ENCODE measurements around the gene ATP6V1A.

Gene ATP6V1A

DNA sequence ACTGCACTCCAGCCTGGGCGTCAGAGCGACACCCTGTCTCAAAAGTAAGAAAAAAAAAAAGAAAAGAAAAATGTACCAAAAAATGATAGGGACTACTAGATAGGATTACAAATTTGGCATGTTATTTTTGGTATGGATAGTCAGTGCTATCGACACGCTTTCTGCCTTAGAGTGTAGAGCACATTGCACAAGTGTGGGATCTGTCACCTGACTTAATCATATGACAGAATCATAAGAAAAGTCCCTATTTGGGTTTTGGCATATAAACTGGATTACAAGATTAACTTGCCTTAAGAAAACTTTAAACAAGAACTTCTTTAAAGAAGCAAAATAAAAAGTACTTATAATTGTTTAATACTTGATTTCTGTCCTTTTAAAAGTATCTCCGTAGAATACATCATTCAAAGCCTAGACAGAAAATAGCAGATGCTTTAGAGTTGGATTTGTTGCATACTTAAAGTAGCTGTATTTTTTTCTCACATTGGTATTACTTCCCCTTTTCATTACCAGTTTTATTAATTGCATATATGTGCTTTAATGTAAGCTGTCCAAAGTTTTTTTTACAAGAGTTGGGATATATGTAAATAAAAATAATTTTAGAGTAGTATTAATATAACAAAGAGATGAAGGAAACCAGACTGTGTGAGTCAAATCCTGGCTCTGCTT is 7.8 kb downstream of the ATP6V1A start:
- peaks cover 15 to 25% (median 22%) of the 10 kb centered on the region in 11 experiments for H3K9me3 ChIP-seq (replicated peaks in 1 of 11)
- peaks cover 0 to 50% (median 15%) of the 10 kb centered on the region in 11 experiments; a peak in 10 of 22 replicates for H3K36me3 ChIP-seq
- TF ChIP-seq Cebpa-rat (IDR thresholded peaks at IDR 0.05), result no peak
- no peak overlapping the region for H3K4me3 ChIP-seq
- peaks cover 0 to 48% (median 4%) of the 10 kb centered on the region in 11 experiments; a peak in 8 of 22 replicates for H4K20me1 ChIP-seq
- no peak overlapping the region for H3K27ac ChIP-seq
- H3K4me2 ChIP-seq, result peak overlapping the region in 4 of 11 experiments; percentile 9 to 63 (median 42); a peak in 6 of 22 replicates
- H3K27me3 ChIP-seq, result no peaks in the 10 kb centered on the region
- peaks cover 0 to 33% (median 8%) of the 10 kb centered on the region in 10 experiments; a peak in 13 of 20 replicates for H3K4me1 ChIP-seq
- no peak overlapping the region for H3K9ac ChIP-seq

- Histone ChIP-seq H3K4me3 (no peak overlapping the region), H3K4me1 (peaks cover 0 to 17% (median 5%) of the 10 kb centered on the region in 10 experiments; a peak in 10 of 20 replicates), H3K36me3 (peaks cover 0 to 64% (median 16%) of the 10 kb centered on the region in 11 experiments; a peak in 10 of 22 replicates), H3K4me2 (no peak overlapping the region), H3K9me3 (replicated peaks in 1 of 11) (peaks cover 15 to 25% (median 22%) of the 10 kb centered on the region in 11 experiments), H3K27ac (no peak overlapping the region), H3K27me3 (no peaks in the 10 kb centered on the region), H3K9ac (no peak overlapping the region), H4K20me1 (peaks cover 0 to 42% (median 8%) of the 10 kb centered on the region in 11 experiments; a peak in 8 of 22 replicates)
- no peak for TF ChIP-seq Cebpa-rat (IDR thresholded peaks at IDR 0.05)
Observed at GRCh38 chr3:113758389-113759024, 11.7 kb downstream of the ATP6V1A start.

- no peak overlapping the region for H3K4me2 ChIP-seq
- H3K27ac ChIP-seq, result no peak overlapping the region
- peaks cover 0 to 50% (median 0%) of the 10 kb centered on the region in 11 experiments; a peak in 7 of 22 replicates for H4K20me1 ChIP-seq
- H3K27me3 ChIP-seq, result no peaks in the 10 kb centered on the region
- H3K36me3 ChIP-seq, result peaks cover 0 to 45% (median 0%) of the 10 kb centered on the region in 11 experiments; a peak in 9 of 22 replicates
- H3K9ac ChIP-seq, result no peak overlapping the region
- TF ChIP-seq Cebpa-rat (IDR thresholded peaks at IDR 0.05), result no peak
- H3K4me1 ChIP-seq, result peaks cover 0 to 9% (median 0%) of the 10 kb centered on the region in 10 experiments; a peak in 5 of 20 replicates
- H3K9me3 ChIP-seq (replicated peaks in 1 of 11), result no peaks in the 10 kb centered on the region
- no peak overlapping the region for H3K4me3 ChIP-seq
Observed at GRCh38 chr3:113764698-113765097, 17.9 kb downstream of the ATP6V1A start.

DNA sequence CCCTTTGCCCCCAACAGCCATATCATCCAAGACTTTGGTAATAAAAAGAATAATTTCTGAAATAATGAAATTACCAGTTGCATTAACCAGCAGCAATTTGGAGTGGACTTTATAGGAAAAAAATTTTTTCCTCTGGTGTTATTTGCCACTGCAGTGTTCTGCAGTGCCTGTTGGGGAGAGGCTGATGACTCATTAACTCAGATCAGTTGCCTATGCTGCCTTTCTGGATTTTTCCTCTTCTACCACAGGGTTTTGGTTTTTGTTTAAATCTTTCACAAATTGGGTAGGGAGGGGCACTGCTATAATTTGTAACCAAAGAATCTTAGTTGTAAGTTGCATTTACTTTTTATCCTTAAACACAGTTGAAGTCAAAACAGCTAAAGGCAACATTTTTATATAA is 22.7 kb downstream of the ATP6V1A start:
- H3K4me1 ChIP-seq, result peaks cover 0 to 27% (median 9%) of the 10 kb centered on the region in 10 experiments; a peak in 11 of 20 replicates
- no peak overlapping the region for H3K27ac ChIP-seq
- H3K9ac ChIP-seq, result no peak overlapping the region
- no peaks in the 10 kb centered on the region for H3K9me3 ChIP-seq (replicated peaks in 1 of 11)
- H3K4me2 ChIP-seq, result peak overlapping the region in 1 of 11 experiments; percentile 48; a peak in 2 of 22 replicates
- peaks cover 0 to 59% (median 0%) of the 10 kb centered on the region in 11 experiments; a peak in 8 of 22 replicates for H4K20me1 ChIP-seq
- H3K4me3 ChIP-seq, result no peak overlapping the region
- no peaks in the 10 kb centered on the region for H3K27me3 ChIP-seq
- TF ChIP-seq Cebpa-rat (IDR thresholded peaks at IDR 0.05), result no peak
- peaks cover 0 to 42% (median 0%) of the 10 kb centered on the region in 11 experiments; a peak in 6 of 22 replicates for H3K36me3 ChIP-seq

- Histone ChIP-seq H3K27me3 (no peaks in the 10 kb centered on the region), H3K4me3 (no peak overlapping the region), H3K9me3 (replicated peaks in 1 of 11) (no peaks in the 10 kb centered on the region), H3K4me2 (no peak overlapping the region), H3K9ac (no peak overlapping the region), H4K20me1 (peaks cover 0 to 53% (median 0%) of the 10 kb centered on the region in 11 experiments; a peak in 8 of 22 replicates), H3K27ac (no peak overlapping the region), H3K4me1 (peaks cover 0 to 37% (median 9%) of the 10 kb centered on the region in 10 experiments; a peak in 11 of 20 replicates), H3K36me3 (peaks cover 0 to 32% (median 0%) of the 10 kb centered on the region in 11 experiments; a peak in 5 of 22 replicates)
- TF ChIP-seq Cebpa-rat (IDR thresholded peaks at IDR 0.05), result no peak
Observed at GRCh38 chr3:113771993-113772392, 25.2 kb downstream of the ATP6V1A start.

DNA sequence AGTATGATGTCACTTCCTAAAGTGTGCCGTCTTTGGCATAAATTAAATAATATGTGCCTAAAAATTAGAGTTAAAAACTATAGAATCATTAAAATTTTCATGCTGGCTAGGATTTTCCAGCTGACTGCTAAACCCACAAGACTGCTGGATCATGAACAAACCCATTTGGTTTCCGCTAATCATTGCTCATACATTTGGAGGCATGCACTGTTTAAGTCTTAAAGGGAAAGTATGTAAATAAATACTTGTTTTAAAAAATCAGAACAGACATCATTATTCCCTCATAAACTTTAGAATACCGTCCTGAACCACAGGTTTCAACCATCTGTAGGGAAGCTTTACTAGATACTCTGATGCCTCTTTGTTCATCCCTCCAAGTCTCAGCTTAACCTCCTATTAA is 26.5 kb downstream of the ATP6V1A start:
- no peaks in the 10 kb centered on the region for H3K27me3 ChIP-seq
- no peak overlapping the region for H3K27ac ChIP-seq
- peak overlapping the region in 8 of 11 experiments; percentile 2 to 61 (median 16); a peak in 8 of 22 replicates for H3K4me2 ChIP-seq

DNA sequence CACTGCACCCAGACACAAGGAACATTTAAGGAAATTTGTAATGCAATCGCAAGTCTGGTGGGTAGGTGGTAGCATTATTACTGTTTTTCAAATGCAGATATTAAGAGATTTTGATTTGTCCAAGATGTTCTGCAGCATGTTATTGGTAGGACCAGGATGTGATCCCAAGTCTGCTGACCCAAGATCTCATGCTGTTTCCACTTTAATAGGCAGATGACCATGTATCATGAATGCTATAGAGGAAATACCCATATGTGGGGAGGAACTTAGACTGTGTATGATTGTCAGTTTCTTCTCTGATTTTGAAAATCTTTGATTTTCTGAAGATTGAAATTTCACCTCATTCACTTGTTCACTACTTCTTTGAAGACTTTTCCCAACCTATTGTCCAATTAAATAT is 28.7 kb downstream of the ATP6V1A start:
- Histone ChIP-seq H3K27ac (no peak overlapping the region), H3K4me3 (no peak overlapping the region), H3K27me3 (no peaks in the 10 kb centered on the region), H3K4me1 (peaks cover 0 to 28% (median 9%) of the 10 kb centered on the region in 10 experiments; a peak in 10 of 20 replicates), H3K4me2 (no peak overlapping the region), H4K20me1 (peaks cover 0 to 45% (median 0%) of the 10 kb centered on the region in 11 experiments; a peak in 7 of 22 replicates), H3K36me3 (peaks cover 0 to 30% (median 2%) of the 10 kb centered on the region in 11 experiments; a peak in 6 of 22 replicates), H3K9me3 (replicated peaks in 1 of 11) (no peaks in the 10 kb centered on the region), H3K9ac (no peak overlapping the region)
- no peak for TF ChIP-seq Cebpa-rat (IDR thresholded peaks at IDR 0.05)

More for the DNA sequence above, 26.5 kb downstream of the ATP6V1A start:
- H4K20me1 ChIP-seq, result peaks cover 0 to 56% (median 0%) of the 10 kb centered on the region in 11 experiments; a peak in 7 of 22 replicates
- no peaks in the 10 kb centered on the region for H3K9me3 ChIP-seq (replicated peaks in 1 of 11)
- peaks cover 0 to 35% (median 9%) of the 10 kb centered on the region in 10 experiments; a peak in 11 of 20 replicates for H3K4me1 ChIP-seq
- no peak overlapping the region for H3K4me3 ChIP-seq
- TF ChIP-seq Cebpa-rat (IDR thresholded peaks at IDR 0.05), result no peak
- peaks cover 0 to 26% (median 0%) of the 10 kb centered on the region in 11 experiments; a peak in 5 of 22 replicates for H3K36me3 ChIP-seq
- no peak overlapping the region for H3K9ac ChIP-seq

GRCh38 chr3:113776564-113776963 is 29.7 kb downstream of the ATP6V1A start:
- Histone ChIP-seq H3K9me3 (replicated peaks in 1 of 11) (no peaks in the 10 kb centered on the region), H3K4me1 (peaks cover 0 to 28% (median 9%) of the 10 kb centered on the region in 10 experiments; a peak in 10 of 20 replicates), H3K27ac (no peak overlapping the region), H3K4me2 (no peak overlapping the region), H4K20me1 (peaks cover 0 to 39% (median 0%) of the 10 kb centered on the region in 11 experiments; a peak in 7 of 22 replicates), H3K9ac (no peak overlapping the region), H3K27me3 (no peaks in the 10 kb centered on the region), H3K4me3 (no peak overlapping the region), H3K36me3 (peaks cover 5 to 33% (median 9%) of the 10 kb centered on the region in 11 experiments; a peak in 14 of 22 replicates)
- no peak for TF ChIP-seq Cebpa-rat (IDR thresholded peaks at IDR 0.05)
